HG02798 (cell line): ENCODE results near the gene C19orf12.
A peak's percentile ranks its signal among the peaks of the same experiment; 100 is the strongest.

Source experiments
- ATAC-seq: cut with Tn5 transposase; IDR thresholded peaks from one replicate; pipeline ENCODE4 v1.9.1; 2021; ENCODE audit warnings: mild to moderate bottlenecking; ENCODE audit not compliant: unreplicated experiment, poor library complexity

The C19orf12 gene

GRCh38 chr19:29699861-29700260, 15.2 kb downstream of the C19orf12 start:
- no peak for ATAC-seq

- no peak for ATAC-seq
Observed at GRCh38 chr19:29697523-29698261, 17.4 kb downstream of the C19orf12 start.

DNA sequence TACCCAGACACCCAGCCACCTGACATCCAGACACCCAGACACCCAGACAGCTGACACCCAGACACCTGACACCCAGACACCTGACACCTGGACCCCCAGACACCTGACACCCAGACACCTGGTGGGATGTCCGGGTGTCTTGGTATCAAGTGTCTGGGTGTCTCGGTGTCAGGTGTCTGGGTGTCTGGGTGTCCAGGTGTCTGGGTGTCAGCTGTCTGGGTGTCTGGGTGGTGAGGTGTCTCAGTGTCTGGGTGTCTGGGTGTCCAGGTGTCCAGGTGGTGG, 18.6 kb downstream of the C19orf12 start:
- no peak for ATAC-seq

DNA sequence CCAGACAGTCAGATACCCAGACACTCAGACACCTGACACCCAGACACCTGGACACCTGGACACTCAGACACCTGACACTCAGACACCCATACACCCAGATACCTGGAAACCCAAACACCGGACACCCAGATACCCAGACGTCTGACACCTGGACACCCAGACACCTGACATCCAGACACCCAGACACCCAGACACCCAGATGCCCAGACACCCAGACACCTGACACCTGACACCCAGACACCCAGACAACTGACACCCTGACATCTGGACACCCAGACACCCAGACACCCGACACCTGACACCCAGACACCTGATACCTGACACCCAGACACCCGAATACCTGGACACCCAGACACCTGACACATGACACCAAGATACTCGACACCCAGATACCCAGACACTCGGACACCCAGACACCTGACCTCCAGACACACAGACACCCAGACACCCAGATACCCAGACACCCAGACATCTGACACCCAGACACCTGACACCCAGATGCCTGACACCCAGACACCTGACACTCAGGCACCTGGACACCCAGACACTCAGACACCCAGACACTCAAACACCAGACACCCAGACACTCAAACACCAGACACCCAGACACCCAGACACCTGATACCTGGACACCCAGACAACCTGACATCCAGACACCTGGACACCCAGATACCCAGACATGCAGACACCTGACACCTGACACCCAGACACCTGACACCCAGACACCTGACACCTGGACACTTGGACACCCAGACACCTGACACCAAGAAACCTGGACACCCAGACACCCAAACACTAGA, 19.1 kb downstream of the C19orf12 start:
- ATAC-seq = no peak

- peak; percentile 94 for ATAC-seq
Observed at GRCh38 chr19:29694669-29695627, 20.1 kb downstream of the C19orf12 start.

- no peak for ATAC-seq
Observed at GRCh38 chr19:29694161-29694560, 20.9 kb downstream of the C19orf12 start.

DNA sequence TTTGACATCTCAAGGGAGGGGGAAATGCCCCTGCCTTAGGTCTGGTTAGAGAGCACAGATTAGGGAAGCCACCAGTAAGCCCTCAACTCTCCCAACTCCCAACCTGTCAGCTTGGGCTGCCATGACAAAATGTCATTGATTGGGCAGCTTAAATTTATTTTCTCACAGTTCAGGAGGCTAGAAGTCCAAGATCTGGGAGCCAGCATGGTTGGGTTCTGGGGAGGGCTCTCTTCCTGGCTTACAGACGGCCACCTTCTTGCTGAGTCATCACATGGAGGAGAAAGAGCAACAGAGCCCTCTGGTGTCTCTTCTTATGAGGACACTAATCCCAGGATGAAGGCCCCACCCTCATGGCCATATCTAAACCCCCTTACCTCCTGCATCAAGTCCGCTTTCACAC, 24.2 kb downstream of the C19orf12 start:
- no peak for ATAC-seq

DNA sequence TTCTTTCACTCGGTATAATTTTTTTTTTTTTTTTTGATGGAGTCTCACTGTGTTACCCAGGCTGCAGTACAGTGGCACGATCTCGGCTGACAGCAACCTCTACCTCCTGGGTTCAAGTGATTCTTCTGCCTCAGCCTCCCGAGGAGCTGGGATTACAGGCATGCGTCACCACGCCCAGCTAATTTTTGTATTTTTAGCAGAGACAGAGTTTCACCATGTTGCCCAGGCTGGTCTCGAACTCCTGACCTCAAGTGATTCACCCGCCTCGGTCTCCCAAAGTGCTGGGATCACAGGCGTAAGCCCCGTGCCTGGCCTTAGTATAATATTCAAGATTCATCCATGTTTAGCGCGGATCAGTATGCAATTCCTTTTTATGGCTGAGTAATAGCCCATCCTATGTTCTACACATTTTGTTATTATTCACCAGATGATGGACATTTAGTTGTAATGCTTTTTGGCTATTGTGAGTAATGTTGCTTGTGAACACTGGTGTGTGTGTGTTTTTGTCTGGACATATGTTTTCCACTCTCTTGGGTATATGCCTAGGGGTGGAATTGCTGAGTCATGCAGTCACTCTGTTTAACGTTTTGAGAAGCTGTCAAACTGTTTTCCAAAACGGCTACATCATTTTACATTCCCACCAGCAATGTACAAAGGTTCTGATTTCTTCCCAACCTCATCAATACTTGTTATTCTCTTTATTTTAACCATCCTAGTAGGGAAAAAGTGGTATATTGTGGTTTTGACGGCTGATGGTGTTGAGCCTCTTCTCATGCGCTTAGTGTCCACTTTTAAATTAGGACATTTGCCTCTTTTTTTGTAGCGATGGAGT, 26.9 kb downstream of the C19orf12 start:
- no peak for ATAC-seq

GRCh38 chr19:29687244-29687896, 27.7 kb downstream of the C19orf12 start:
- no peak for ATAC-seq

- no peak for ATAC-seq
Observed at GRCh38 chr19:29686285-29686805, 28.7 kb downstream of the C19orf12 start.

- ATAC-seq = no peak
Observed at GRCh38 chr19:29685326-29685725, 29.7 kb downstream of the C19orf12 start.

DNA sequence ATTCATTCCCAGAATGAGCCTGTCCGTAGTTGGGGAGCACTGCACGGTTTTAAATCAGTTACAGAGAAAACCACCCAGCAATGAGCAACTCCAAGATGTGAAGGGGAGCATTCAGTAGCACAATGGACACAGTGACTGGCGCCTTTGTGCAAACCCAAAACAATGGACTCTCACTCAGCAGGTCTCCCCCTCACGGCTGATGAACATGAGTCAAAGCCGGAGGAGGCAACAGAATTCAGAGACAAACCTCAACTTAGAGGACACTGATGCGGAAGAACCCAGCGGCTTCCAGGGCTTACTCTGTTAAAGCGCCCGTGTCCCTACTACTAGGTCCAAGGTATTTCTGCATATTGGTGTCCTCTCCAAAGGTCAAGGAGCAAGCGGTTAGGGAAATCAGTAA, 32.1 kb downstream of the C19orf12 start:
- no peak for ATAC-seq

DNA sequence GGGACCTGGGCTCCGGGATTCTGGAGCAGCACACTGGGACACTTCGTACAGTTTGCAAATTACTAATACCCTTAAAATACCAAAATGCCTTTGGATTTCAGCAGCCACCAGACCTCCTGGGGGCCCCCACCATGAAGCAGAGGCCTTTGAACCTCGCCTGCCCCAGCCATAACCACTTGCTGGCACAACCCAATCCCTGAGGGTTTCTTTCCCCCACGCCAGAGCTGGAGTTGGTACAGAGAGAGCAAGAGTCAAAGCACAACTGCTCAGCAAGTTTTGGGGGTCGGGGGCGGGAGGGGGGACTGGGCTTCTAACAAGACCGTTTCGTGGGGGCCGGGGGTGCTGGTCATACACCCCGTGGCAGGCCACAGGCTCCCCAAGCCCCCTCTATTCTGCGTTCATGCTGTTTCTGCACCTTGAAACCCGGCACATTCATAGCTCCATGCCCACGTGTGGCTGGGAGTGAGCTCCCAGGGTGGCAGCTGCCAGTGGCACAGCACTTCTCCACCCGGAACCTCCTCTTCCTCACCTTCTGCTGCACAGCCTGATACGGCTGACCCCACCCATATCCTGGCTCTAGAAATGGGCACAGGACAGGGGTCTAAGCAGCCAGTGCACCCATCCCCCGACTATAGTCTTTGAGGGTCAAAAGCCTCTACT, 32.7 kb downstream of the C19orf12 start:
- ATAC-seq = no peak

GRCh38 chr19:29681422-29682235, 33.4 kb downstream of the C19orf12 start:
- no peak for ATAC-seq

GRCh38 chr19:29680937-29681336, 34.1 kb downstream of the C19orf12 start:
- ATAC-seq = no peak

- ATAC-seq = peak; percentile 73
Observed at GRCh38 chr19:29680447-29680846, 34.6 kb downstream of the C19orf12 start.

DNA sequence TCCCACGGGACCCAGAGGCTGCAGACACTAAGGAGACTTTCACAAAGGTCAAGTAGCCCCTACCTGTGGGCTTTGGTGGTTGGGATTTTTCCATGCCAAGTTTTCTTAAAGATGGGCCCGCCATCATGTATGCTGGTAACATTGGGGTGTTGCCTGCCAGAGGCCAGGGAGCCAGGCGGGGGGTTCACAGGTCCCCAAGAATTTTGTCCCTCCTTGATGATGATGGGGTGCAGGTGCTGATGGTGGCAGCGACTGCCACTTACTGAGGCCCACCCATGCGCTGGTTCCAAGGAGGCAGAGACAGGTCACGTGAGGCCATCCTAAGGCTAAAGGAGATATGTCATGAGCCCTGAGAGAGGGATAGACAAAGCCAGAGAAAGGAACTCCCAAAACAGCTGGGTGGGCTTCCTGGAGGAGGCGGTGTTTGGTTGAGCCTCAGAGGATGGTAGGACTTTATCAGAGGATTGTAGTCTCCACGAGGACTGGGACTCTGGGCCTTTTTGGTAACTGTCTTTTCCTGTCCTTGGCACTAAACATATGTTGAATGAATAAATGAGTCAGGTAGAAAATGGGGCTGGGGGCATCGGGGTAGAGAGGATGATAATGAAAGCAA, 35.4 kb downstream of the C19orf12 start:
- no peak for ATAC-seq
